GM21447 (cell line): ENCODE data around the gene ECHDC3.
"Not testable (repeated sequence)": the region's sequence is repeated elsewhere in the genome, so short reads cannot be mapped to it uniquely, and the experiment has no call there.

Experiments used
- ATAC-seq: cut with Tn5 transposase; IDR thresholded peaks from one replicate; pipeline ENCODE4 v1.9.1; 2021; ENCODE audit not compliant: unreplicated experiment

The ECHDC3 gene

DNA sequence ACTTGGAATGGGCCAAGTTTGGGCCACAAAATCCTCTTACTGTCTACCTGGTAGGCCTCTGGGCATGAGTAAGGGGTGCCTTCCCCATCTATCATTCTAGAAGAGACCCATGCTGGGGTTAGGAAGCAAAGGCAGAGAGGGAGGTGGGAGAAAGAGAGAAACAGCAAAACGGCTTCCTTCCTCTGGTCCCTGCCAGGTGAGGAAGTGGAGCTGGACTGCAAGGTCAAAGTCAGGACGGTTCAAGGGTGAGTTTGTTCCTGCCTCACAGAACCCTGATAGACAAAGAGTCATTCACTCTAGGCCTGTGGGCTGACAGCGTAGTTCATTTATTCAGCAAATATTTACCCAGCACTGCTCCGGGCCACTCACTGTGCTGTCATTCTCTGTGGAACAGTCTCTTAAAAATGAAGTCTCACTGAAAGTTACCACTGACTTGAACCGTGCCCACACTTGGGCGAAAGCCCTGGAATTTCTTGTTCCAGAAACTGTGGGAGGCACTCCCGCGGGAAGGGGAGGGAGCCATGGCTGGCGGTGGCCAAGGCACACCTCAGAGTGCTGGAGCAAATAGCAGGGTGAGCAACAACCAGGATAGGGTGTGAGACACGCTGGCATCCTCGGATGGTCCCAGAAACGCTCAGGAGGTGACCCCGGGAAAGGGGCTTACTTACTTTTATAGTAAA is 26.2 kb upstream of the ECHDC3 start:
- ATAC-seq: no peak

GRCh38 chr10:11716686-11717085 is 25.5 kb upstream of the ECHDC3 start:
- no peak for ATAC-seq

- no peak for ATAC-seq
Measured at GRCh38 chr10:11719496-11720259, 22.5 kb upstream of the ECHDC3 start.

GRCh38 chr10:11720260-11720741 is 21.9 kb upstream of the ECHDC3 start:
- no peak for ATAC-seq

DNA sequence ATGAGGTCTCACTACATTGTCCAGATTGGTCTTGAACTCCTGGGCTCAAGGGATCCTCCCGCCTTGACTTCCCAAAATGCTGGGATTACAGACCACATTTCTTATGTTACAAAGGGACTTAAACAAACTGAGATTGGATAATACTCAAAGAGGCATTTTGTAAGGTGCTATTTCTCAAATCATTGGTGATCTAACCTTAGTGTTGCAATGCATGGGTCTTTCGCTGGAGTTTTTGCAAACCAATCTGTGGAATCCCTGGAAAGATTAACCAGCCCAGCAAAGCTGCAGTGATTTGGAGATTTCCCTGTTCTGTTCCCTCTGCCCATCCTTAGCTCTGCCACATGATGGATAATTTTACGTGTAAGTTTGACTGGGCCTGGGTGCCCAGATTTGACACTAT is 20.4 kb upstream of the ECHDC3 start:
- ATAC-seq: no peak

DNA sequence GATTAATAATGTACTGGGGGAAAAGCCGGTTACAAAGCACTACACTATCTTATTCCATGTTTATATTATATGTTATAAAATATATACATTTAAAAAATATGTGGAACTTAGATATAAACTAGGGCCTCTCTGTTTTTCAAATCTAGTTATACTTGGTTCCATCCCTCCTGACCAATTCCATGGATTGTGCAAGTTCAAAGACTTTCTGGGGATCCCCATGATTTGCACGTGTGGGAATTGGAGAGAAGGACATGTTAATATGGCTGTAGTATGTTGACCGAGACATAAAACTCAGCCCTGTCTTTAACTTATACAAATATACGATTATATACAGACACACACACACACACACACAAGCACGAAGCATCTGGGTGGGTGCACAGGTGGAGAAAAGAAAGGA is 18.8 kb upstream of the ECHDC3 start:
- no peak for ATAC-seq

- ATAC-seq: no peak
Measured at GRCh38 chr10:11724938-11725776, 17.0 kb upstream of the ECHDC3 start.

DNA sequence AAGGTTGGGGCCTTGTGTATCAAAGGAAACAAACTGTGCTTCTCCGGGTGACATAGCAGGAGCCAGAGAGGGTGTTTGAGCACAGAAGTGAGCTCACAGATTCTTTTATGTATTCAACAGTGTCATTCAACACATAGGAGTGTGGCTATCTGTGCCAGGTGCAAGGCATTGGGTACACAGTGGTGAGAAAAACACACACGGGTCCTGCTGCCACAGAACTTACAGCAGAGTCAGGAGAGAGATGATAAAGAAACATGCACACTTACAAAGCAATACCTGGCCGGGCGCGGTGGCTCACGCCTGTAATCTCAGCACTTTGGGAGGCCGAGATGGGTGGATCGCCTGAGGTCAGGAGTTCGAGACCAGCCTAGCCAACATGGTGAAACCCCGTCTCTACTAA is 16.3 kb upstream of the ECHDC3 start:
- ATAC-seq: no peak

DNA sequence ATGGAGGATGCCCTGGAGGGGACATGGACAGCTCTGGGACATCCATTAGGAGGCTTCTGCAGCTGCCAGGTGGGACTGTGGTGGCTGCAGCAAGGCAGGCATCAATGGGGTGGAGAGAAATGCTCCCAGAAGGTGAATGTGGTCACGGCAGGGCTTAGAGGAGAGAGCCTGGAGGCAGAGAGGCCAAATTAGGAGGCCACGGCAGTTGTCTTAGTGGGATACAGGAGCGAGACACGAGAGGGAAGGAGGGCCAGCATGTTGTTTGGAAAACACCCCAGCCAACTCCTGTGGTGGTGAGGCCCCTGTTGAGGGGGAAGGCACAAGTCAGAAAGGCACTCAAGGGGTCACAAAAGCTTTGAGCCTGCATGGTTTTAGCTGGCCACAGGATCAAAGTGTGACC is 14.6 kb upstream of the ECHDC3 start:
- ATAC-seq: no peak

GRCh38 chr10:11728353-11728752 is 13.8 kb upstream of the ECHDC3 start:
- ATAC-seq: no peak

DNA sequence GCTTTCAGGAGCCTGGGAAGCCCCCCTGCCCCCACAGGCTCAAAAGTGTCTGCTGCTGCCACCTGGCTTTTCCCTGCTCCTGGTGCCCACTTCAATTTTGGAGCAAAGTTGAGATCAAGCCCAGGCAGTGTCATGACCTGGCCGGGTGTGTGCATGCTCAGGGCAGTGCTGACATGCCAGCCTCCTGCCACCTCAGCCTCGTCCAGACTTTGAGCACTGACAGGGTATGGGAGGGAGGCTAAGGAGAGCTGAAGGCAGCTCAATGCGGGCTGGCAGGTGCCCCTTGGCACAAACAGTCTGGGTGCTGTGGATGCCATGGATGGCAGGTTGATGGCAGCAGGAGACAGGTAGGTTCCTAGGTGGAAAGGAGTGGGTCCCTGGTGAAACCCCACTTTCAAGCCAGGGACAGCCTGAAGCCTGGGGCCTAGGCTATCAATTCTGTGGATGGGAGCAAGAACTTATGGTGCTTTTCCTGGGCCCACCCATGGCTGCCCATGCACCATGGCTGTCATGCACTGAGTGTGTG is 12.3 kb upstream of the ECHDC3 start:
- no peak for ATAC-seq

DNA sequence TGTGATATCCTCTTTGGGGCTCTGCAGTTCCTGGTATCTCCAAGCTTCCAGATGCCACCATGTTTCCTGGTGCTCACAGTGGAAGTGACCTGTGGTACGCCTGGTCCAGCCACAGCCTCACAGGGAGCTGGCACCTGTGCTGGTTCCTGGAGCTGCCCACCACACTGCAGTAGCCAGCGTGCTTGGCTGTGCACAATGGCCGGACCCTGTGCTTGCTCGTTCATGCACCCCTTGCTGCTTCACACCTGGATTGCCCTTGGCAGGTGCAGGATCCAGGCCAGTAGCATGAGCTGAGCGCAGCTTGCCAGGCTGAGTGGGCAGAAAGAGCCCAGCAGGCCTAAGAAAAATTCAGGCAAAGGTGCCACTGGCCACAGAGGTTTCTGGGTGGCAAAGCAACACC is 11.4 kb upstream of the ECHDC3 start:
- no peak for ATAC-seq

DNA sequence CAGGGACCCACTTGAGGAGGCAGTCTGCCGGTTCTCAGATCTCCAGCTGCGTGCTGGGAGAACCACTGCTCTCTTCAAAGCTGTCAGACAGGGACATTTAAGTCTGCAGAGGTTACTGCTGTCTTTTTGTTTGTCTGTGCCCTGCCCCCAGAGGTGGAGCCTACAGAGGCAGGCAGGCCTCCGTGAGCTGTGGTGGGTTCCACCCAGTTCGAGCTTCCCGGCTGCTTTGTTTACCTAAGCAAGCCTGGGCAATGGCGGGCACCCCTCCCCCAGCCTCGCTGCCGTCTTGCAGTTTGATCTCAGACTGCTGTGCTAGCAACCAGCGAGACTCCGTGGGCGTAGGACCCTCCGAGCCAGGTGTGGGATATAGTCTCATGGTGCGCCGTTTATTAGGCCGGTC is 5.4 kb upstream of the ECHDC3 start:
- ATAC-seq: not testable (repeated sequence)

DNA sequence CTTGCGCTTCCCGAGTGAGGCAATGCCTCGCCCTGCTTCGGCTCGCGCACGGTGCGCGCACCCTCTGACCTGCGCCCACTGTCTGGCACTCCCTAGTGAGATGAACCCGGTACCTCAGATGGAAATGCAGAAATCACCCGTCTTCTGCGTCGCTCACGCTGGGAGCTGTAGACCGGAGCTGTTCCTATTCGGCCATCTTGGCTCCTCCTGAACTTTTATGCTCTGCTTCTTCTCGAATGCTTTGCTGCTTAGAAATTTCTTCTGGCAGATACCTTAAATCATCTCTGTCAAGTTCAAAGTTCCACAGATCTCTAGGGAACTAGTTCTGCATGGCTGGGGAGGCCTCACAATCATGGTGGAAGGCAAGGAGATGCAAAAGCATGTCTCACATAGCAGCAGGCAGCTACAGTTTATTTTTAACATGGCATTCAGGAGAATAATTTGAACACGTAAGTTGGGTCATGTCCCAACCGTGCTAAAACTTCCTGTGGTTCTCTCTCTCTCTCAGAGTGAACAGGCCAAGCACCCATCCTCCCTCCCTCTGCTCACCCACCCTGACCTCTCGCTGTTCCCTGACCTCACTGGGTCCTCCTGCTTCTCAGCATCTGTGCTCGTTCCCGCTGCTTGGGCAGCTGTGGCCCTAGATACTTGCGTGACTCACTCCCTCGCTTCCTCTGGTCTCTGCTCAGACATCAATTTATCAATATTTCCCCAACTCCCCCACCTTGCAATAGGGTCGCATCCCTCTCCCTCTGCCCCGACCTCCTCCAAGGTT is 4.7 kb upstream of the ECHDC3 start:
- not testable (repeated sequence) for ATAC-seq

DNA sequence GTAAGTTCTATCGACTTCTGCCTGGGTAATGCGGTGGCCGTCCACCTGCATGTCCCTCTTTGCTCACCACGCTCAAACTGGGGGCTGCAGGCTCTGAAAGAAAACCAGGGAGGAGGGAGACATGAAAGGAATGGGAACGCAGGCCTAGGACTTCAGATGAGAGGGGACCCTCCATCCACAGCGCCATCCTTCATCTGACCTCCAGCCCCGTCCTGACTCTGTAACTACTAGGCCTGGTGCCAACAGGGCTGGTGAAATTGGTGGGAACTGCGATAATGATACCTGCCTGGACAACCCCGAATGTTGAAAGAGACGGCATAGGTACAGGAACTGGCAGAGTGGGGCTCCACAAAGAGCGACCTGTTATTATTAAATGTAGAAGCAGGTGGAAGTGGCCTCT is 1.3 kb upstream of the ECHDC3 start:
- ATAC-seq: no peak

GRCh38 chr10:11741608-11742007 is 574 bp upstream of the ECHDC3 start:
- no peak for ATAC-seq

DNA sequence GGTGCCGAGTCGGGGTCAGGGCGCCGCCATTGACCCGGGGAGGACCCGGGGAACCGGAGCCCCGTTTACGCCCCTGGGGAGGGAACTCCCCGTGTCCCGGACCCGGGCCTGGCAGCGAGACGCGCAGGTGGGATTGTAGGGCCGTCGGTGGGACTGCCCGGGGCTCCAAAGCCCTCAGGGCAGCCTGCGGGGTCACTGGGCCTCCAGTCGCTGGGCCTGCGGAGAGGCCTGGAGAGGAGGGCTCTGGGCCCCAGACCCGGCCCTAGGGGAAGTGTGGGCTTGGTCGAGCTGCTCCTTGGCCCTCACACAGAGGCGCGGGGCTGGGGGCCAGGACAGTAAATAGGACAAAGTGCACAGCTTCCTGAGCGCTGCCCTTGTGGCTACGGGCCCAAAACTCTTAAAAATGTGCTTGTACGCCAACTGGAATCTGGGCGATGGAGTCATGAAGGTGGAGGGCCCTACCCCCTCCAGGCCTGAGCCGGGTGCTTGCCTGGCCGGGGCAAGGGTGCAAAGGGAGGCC is 657 bp downstream of the ECHDC3 start:
- ATAC-seq: peak; percentile 9

DNA sequence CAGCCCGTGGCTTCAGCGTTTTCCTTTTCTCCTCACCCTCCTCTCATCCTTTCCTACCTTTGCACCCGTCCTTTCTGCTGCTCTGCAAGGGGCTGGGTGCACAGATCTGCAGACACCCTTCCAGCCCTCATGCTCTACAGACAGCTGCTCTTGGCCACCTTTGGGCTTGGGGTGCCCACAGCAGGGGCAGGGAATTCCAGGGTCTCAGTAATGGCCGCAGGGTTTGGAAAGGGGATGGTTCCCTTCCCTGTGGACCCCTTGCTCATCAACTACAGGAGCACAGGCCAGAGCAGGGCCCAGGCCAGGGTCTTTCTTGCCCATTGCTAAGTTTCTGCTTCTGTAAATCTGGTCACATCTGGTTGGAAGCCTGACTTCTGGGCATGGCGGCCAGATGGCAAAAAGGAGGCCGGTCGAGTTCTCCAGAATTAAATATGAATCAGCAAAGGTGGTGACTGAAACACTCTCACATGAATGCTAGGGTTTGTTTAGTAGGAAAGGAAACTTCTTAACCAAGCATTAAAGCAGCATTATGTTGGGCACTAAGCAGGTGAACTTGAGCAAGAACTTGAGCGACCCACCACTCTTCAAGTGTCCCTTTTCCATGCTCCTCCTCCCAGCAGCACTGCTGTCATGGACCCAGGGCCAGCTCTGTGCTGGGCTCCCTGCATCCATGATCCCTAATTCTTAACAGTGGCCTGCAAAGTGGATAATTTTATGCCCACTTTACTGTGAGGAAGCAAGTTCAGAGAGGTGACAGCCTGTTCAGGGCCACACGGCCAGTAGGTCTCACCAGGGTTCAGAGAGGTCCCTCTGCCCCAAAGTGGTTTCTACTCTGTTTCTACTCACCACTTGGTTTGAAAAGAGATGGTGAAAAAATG is 1.5 kb downstream of the ECHDC3 start:
- no peak for ATAC-seq

DNA sequence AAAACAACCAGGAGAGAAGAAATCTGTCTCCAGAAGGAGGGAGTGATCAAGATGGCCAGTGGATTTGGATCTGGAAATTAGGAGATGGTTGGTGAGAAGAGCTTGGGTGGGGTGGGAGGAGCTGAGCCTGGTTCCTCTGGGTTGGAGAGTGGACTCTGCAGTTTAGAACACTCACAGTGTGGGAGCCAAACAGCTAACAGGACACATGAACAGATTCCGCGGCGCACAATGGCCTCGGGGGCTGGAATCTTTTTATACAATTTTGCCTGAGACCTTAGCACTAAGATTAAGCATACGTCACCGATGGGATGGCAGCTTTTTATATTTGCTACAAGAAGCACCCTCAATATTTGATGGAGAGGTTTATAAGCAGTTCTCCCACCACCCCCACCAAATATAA is 2.9 kb downstream of the ECHDC3 start:
- no peak for ATAC-seq
